ELF-1 (cell line): ENCODE data around the gene GUCY2C.
A peak's percentile ranks its signal among the peaks of the same experiment; 100 is the strongest.
"Not testable (repeated sequence)": the region's sequence is repeated elsewhere in the genome, so short reads cannot be mapped to it uniquely, and the experiment has no call there.

ENCODE experiments used
- DNase-seq: peaks from one replicate; pipeline ENCODE4 v3.0.0-alpha.2; 2016; ENCODE audit warnings: low read depth, low spot score

Gene GUCY2C

GRCh38 chr12:14696265-14696741 lies at the start of gene GUCY2C:
Gene GUCY2C (minus strand): TSS chr12:14696599. CDS start chr12:14696448, 151 bp downstream.
- DNase-seq, result no peak

- no peak for DNase-seq
Observed at GRCh38 chr12:14743061-14743460, 46.7 kb upstream of the GUCY2C start.

GRCh38 chr12:14741942-14742341 lies 45.5 kb upstream of the GUCY2C start:
- DNase-seq, result no peak

- DNase-seq, result no peak
Observed at GRCh38 chr12:14741153-14741552, 44.8 kb upstream of the GUCY2C start.

GRCh38 chr12:14736441-14736840 lies 40.0 kb upstream of the GUCY2C start:
- not testable (repeated sequence) for DNase-seq

- no peak for DNase-seq
Observed at GRCh38 chr12:14731821-14732220, 35.4 kb upstream of the GUCY2C start.

GRCh38 chr12:14729586-14729985 lies 33.2 kb upstream of the GUCY2C start:
- DNase-seq, result no peak

- DNase-seq, result peak; percentile 54
Observed at GRCh38 chr12:14723763-14724162, 27.4 kb upstream of the GUCY2C start.

- peak; percentile 64 for DNase-seq
Observed at GRCh38 chr12:14716848-14717444, 20.5 kb upstream of the GUCY2C start.

- DNase-seq, result peak; percentile 25
Observed at GRCh38 chr12:14714437-14714836, 18.0 kb upstream of the GUCY2C start.

GRCh38 chr12:14710632-14711320 lies 14.4 kb upstream of the GUCY2C start:
- DNase-seq, result peak; percentile 76

GRCh38 chr12:14701809-14702568 lies 5.6 kb upstream of the GUCY2C start:
- DNase-seq, result no peak

- DNase-seq, result no peak
Observed at GRCh38 chr12:14700935-14701334, 4.5 kb upstream of the GUCY2C start.

- no peak for DNase-seq
Observed at GRCh38 chr12:14699923-14700322, 3.5 kb upstream of the GUCY2C start.

GRCh38 chr12:14698555-14698954 lies 2.2 kb upstream of the GUCY2C start:
- DNase-seq, result no peak

- no peak for DNase-seq
Observed at GRCh38 chr12:14695715-14696141, 671 bp downstream of the GUCY2C start.

GRCh38 chr12:14694970-14695369 lies 1.4 kb downstream of the GUCY2C start:
- no peak for DNase-seq

- DNase-seq, result no peak
Observed at GRCh38 chr12:14694145-14694714, 2.2 kb downstream of the GUCY2C start.

GRCh38 chr12:14693116-14693515 lies 3.3 kb downstream of the GUCY2C start:
- DNase-seq, result no peak

GRCh38 chr12:14691560-14691959 lies 4.8 kb downstream of the GUCY2C start:
- DNase-seq, result no peak

- no peak for DNase-seq
Observed at GRCh38 chr12:14689996-14690395, 6.4 kb downstream of the GUCY2C start.

GRCh38 chr12:14689144-14689543 lies 7.3 kb downstream of the GUCY2C start:
- no peak for DNase-seq
